Erythroblast (primary cell): ENCODE measurements around the gene GFRA4.
"Not testable (repeated sequence)": the region's sequence is repeated elsewhere in the genome, so short reads cannot be mapped to it uniquely, and the experiment has no call there.

Experiments
- DNase-seq, 2 experiments: peaks; one replicate each; lab custom pipeline; 2025; lab: John Stamatoyannopoulos, UW
- GATA1 ChIP-seq: IDR thresholded peaks from 2 replicates; pipeline ENCODE4 v1.6.1; 2011; ENCODE audit warnings: low read depth, mild to moderate bottlenecking, control low read depth, low read length, moderate library complexity
- POLR2A ChIP-seq: IDR thresholded peaks from 2 replicates; pipeline ENCODE4 v1.6.1; 2011; ENCODE audit warnings: mild to moderate bottlenecking, low read length

GFRA4 gene

DNA sequence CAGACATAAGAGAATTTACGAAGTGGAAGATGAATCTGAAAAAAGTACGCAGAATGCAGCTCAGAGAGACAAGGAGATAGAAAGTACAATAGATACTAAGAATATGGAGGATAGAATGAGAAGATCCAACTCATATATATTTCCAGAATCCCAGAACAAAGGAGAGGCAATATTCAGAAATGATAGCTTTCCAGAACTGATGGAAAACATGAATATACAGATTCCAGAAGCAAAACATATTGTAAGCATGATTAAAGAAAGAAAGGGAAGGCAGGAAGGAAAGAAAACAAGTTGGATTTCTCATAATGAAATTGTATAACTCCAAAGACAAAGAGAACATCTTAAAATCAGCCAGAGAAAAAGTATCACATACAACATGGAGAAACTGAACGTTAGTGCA lies 22.9 kb downstream of the GFRA4 start:
- DNase-seq: no peak
- TF ChIP-seq GATA1 (no peak), POLR2A (no peak)

GRCh38 chr20:3635346-3635745 lies 27.9 kb downstream of the GFRA4 start:
- TF ChIP-seq POLR2A (no peak), GATA1 (no peak)
- DNase-seq: no peak

GRCh38 chr20:3633913-3634478 lies 29.2 kb downstream of the GFRA4 start:
- TF ChIP-seq POLR2A (no peak), GATA1 (no peak)
- DNase-seq: no peak

DNA sequence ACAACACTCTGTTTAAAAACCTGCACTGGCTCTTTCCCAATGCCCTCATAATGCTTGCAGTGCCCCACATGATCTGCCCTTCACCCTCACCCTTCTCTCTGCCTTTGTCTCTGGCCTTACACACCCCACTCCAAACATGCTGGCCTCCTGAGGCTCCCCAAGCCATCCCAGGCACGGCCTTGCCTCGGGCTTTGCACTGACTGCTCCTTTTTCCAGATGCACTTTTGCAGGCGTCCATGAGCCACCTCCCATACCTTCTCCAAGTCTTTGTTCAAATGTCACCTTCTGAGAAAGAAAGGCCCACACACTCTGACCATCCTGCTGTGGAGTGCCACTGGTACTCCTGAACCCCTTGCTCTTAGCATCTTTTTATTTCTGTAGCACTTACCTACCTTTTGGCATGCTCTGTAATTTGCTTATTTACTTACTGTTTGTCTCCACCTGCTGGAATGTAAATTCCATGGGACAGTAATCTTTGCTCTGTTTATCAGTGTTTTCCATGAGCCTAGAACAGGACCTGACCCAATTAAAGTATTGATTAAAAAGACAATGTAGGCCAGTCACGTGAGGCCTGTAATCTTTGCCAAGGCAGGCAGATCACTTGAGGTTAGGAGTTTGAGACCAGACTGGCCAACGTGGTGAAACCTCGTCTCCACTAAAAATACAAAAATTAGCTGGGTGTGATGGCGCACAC lies 30.7 kb downstream of the GFRA4 start:
- TF ChIP-seq POLR2A (no peak), GATA1 (no peak)
- peak; percentile 6 to 25 for DNase-seq

DNA sequence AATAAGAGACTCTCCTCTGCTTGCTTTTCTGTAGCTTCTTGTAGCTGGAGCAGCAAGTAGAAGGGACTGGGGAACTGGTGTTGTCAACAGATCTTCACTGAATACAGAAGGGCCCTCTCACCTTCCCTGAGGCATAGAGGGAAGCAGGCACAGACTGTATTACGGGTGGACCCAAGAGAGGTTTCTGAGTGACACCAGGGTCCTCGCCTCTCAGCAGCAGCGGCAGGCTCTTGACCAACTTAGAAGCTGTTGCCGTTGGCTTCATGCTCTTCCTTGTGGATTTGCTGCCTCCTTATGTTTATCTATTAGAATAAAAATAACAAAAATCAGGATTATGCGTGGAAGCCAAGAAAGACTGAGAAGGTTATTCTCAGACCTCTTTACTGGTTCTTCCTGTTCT lies 31.7 kb downstream of the GFRA4 start:
- DNase-seq: no peak
- TF ChIP-seq POLR2A: no peak
- TF ChIP-seq GATA1: no peak

- TF ChIP-seq POLR2A: no peak
- no peak for TF ChIP-seq GATA1
- DNase-seq: no peak
Observed at GRCh38 chr20:3630429-3630828, 32.8 kb downstream of the GFRA4 start.

- TF ChIP-seq POLR2A (no peak), GATA1 (no peak)
- no peak for DNase-seq
Observed at GRCh38 chr20:3629893-3630292, 33.3 kb downstream of the GFRA4 start.

GRCh38 chr20:3628502-3629314 lies 34.5 kb downstream of the GFRA4 start:
- no peak for DNase-seq
- TF ChIP-seq POLR2A (no peak), GATA1 (no peak)

GRCh38 chr20:3627476-3627875 lies 35.7 kb downstream of the GFRA4 start:
- no peak for DNase-seq
- TF ChIP-seq GATA1 (no peak), POLR2A (no peak)

- no peak for DNase-seq
- TF ChIP-seq GATA1: no peak
- TF ChIP-seq POLR2A: no peak
Observed at GRCh38 chr20:3622406-3622805, 40.8 kb downstream of the GFRA4 start.

- no peak for DNase-seq
- TF ChIP-seq POLR2A (no peak), GATA1 (no peak)
Observed at GRCh38 chr20:3621111-3621510, 42.1 kb downstream of the GFRA4 start.

- DNase-seq: no peak
- no peak for TF ChIP-seq GATA1
- TF ChIP-seq POLR2A: no peak
Observed at GRCh38 chr20:3616250-3616649, 46.9 kb downstream of the GFRA4 start.

DNA sequence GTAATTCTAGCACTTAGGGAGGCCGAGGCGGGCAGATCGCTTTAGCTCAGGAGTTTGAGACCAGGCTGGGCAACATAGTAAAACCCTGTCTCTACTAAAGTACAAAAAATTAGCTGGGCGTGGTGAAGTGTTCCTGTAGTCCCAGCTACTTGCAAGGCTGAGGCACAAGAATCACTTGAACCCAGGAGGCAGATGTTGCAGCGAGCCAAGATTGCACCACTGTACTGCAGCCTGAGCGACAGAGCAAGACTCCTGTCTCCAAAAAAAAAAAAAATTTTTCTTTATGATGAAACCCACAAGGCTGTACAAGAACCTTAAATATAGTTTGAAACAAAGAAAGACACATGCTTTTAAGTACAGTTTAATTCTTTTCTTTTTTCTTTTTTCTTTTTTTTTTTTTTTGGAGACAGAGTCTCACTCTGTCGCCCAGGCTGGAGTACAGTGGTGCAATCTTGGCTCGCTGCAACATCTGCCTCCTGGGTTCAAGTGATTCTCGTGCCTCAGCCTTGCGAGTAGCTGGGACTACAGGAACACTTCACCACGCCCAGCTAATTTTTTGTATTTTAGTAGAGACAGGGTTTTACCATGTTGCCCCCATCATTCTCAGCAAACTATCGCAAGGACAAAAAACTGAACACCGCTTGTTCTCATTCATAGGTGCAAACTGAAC lies 47.9 kb downstream of the GFRA4 start:
- not testable (repeated sequence) for DNase-seq

DNA sequence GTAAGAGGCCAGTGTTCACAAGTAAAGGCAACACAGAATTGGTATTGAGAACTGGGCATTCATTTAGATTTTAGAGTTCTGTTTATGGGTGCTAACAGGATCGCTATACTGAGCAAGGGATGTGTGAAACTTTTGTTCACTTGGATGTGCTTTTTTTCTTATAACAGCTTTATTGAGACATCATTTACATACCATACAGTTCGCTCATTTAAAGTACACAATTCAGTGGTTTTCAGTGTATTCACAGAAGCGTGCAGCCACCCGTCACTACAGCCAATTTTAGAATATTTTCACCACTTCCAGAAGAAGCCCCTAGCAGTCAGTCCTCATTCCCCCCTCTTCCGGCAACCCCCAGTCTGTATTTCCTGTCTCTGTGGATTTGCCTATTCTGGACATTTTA lies 48.7 kb downstream of the GFRA4 start:
- TF ChIP-seq POLR2A (no peak), GATA1 (no peak)
- no peak for DNase-seq
